GM12865 (cell line): ENCODE data around the gene CRK.

Experiments used
- DNase-seq: peaks from one replicate; pipeline ENCODE4 v3.0.0; 2010; ENCODE audit warnings: low read depth
- H3K4me3 ChIP-seq: 2 replicates; pipeline ENCODE4 v1.5.1; 2011; ENCODE audit warnings: mild to moderate bottlenecking, low read depth, low read length, control low read depth
- TF ChIP-seq, protein P1 (sequence below): IDR thresholded peaks from 2 replicates; pipeline ENCODE4 v1.5.1; 2011; ENCODE audit warnings: low read length, control low read depth, low read depth, inconsistent platforms; ENCODE audit not compliant: insufficient read depth; ENCODE audit errors: missing control alignments

The CRK gene

GRCh38 chr17:1471911-1472821 lies 16.1 kb upstream of the CRK start:
- TF ChIP-seq, protein P1, sequence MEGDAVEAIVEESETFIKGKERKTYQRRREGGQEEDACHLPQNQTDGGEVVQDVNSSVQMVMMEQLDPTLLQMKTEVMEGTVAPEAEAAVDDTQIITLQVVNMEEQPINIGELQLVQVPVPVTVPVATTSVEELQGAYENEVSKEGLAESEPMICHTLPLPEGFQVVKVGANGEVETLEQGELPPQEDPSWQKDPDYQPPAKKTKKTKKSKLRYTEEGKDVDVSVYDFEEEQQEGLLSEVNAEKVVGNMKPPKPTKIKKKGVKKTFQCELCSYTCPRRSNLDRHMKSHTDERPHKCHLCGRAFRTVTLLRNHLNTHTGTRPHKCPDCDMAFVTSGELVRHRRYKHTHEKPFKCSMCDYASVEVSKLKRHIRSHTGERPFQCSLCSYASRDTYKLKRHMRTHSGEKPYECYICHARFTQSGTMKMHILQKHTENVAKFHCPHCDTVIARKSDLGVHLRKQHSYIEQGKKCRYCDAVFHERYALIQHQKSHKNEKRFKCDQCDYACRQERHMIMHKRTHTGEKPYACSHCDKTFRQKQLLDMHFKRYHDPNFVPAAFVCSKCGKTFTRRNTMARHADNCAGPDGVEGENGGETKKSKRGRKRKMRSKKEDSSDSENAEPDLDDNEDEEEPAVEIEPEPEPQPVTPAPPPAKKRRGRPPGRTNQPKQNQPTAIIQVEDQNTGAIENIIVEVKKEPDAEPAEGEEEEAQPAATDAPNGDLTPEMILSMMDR, result no peak
- no peak overlapping the region for H3K4me3 ChIP-seq
- DNase-seq, result no peak

- H3K4me3 ChIP-seq, result no peak overlapping the region
- no peak for DNase-seq
- TF ChIP-seq, protein P1, result no peak
These were observed 15.5 kb upstream of the CRK start for GRCh38 chr17:1471490-1471889.

- DNase-seq, result no peak
- TF ChIP-seq, protein P1, result no peak
- no peak overlapping the region for H3K4me3 ChIP-seq
These were observed 14.9 kb upstream of the CRK start for GRCh38 chr17:1470755-1471462.

- no peak overlapping the region for H3K4me3 ChIP-seq
- TF ChIP-seq, protein P1, result no peak
- no peak for DNase-seq
These were observed 14.2 kb upstream of the CRK start for GRCh38 chr17:1470071-1470754.

- TF ChIP-seq, protein P1, result no peak
- no peak for DNase-seq
- H3K4me3 ChIP-seq, result no peak overlapping the region
These were observed 13.3 kb upstream of the CRK start for GRCh38 chr17:1469231-1469852.

GRCh38 chr17:1467898-1468492 lies 12.0 kb upstream of the CRK start:
- TF ChIP-seq, protein P1, result no peak
- no peak for DNase-seq
- H3K4me3 ChIP-seq, result no peak overlapping the region
